Measurements from ENCODE around the gene FRMPD1. TPM values are rescaled to one million over a fixed set of nuclear protein-coding genes. Genes with fewer than 3 reads are reported as not detected.

The FRMPD1 gene, protein sequence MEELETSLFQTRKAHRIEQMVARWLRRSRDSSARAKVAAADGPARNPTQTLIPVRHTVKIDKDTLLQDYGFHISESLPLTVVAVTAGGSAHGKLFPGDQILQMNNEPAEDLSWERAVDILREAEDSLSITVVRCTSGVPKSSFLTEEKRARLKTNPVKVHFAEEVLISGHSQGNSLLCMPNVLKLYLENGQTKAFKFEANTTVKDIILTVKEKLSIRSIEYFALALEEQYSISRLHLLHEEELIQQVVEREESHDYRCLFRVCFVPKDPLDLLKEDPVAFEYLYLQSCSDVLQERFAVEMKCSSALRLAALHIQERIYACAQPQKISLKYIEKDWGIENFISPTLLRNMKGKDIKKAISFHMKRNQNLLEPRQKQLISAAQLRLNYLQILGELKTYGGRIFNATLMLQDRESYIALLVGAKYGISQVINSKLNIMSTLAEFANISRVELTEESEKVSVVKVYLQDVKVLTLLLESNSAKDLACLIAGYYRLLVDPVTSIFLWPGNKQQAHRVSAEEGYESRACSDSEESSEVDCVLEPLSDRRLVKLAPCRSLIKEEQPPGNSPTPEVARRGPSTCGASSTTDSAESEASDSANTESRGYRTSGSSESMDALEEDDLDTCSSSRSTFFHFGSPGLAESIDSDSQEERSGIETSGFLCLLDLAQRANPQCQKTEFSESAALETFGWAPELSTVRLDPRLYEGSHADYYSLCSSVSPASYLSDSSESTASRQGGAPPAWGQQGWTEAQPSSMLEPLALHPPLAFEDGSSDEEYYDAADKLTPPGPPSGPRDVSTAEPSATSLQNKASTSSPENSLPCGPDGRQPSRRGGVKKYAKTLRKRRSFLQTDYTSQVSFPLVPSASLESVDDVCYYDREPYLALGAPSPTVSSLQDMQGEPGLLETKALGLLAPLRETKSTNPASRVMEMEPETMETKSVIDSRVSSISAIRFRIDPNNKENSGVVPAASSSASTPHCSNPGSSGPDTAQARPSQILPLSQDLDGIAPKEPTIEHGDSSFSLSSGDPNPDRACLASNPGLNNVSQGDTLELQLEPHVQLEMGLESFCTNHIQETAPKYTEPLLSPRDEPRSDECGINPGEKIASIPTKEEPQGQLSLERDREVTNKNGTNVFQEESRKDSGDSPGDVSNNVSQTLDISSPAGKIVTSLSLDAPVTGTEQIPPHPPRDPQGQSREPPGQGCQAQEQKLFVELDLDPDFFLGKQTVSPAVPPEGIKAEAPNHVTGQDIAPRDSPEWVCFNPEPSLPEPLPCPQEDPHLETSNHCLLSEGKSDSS (N-terminal part only)
- 0.03 to 0.05 TPM in 2 of 5 replicates, not detected in the others for total RNA-seq (2022; extraction: Qiagen RNA extraction; ENCODE audit: low read depth)

DNA sequence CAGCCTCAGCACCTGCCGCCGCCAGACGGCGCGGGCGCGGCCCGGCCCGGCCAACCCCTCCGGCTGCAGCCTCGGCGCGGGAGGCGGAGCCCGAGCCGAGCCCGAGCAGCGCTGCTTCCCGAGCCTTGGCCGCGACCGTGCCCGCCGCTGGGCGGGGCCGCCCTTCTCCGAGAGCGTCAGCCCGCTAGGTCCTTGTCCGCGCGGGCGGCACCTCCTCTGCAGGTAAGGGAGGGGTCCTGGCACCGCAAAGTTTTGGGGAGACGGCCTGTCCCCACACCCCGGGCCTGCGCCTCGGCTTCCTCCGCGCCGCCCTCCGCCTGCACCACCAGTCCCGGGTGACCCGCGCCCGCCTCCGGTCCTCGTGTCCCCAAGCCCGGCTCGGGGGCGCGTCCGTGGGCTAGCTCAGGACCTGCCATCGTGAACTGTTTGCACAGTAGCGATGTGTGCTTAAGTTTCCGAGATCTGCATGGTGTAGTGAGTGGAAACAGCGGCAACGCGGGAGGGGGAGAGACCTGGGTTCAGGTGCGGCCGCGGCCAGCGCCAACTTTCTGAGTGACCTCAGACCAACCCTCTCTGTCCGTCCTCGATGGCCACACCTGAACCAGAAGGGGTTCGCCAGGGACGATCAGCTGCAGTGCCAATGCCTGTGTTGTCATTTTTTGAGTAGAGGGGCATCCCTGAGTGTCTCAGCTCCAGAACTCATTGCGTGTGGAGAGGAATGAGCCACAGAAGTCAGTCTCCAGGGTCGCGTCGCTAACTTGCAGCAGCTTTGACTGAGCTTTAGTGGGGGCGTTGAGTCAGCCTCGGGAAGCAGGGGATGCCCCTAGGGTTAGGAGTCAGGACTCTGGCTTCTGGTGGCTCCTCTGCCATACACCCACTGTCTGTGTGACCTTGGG is at the start of gene FRMPD1:
TSS of gene FRMPD1 (plus strand) at position 82 of the 896 bp plus-strand sequence. CDS start 41,688 bp downstream, outside the sequence.

DNA sequence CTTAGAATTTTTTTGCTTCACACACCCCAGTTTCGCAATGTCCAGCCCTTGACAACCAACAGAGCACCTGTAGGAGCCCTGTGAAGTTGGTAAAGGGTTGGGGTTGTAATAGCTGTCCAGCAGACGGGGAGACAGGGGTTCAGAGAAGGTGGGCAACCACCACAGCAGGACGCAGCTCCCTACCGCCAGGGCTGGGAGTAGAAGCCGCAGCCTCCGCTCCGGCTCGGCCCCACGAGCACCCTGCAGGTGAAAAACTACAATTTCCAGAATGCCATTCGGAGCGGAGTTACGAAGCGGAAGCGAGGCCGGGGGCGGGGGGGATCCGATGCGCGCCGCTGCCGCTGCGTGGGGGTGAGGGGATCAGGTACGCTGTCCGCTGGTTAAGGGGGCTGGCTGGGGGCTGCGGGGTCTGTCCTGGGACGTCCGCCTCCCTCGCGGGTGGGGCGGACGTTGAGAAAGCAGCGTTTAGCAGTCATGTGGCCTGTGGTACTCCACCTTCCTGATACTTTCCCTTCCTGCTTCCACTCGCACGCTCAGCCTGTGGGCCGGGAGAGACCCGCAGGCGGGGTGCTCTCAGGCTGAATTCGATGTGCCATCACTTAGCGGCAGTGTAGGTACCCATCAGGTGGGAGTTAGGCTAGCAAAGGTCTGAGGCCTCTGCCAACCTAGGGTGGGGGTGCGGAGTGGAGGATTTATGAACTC is 102.9 kb downstream of the FRMPD1 start, which contains the start of gene TRMT10B:
TSS of gene TRMT10B (plus strand) at position 317 of the 702 bp plus-strand sequence. CDS start 8,127 bp downstream, outside the sequence.

DNA sequence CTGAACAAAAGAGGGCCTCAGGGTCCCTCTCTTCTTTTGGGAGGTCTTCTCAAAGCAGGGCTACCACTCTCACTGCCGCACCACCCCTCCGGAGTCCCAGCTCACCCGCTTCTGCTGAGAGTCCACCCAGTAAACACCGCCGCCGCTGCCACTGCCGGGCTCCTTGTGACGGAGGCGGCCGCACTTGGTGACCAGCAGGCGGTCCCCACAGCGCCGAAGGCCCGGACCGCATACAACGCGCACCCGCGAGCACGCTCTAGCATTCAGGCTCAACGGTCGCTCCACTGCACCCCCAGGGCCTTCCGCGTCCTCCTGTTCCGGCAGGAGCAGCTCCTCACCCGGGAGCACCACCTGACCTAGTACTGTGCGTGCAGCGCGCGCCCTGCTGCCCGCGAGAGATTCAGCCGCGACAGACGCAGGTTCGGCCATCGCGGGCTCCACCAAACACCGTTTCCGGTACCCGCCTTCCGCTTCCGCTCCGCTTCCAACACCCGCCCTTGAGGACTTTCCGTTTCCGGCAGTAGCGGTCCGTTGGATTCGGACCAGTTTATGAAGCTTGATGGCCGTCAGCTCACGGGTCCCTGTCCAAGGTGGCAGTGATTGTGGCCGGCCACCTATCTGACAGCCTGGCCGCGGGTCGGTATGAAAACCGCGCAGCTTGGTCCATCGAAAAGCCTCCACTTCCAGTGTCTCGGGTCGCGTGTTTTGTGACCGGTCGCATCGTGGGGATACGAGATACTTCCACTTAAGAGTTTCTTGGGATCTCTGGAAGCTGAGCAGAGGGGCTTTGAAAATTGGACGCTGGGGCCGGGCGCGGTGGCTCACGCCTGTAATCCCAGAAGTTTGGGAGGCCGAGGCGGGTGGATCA is 134.1 kb downstream of the FRMPD1 start, which contains the start of gene EXOSC3:
TSS of gene EXOSC3 (minus strand) at position 449 of the 868 bp plus-strand sequence. CDS start at position 429, 20 bp downstream.

Other genes with a start within 250 kb of the FRMPD1 start
- 140 to 171 TPM (median 163 TPM) in 5 replicates for gene GRHPR, start 228.3 kb upstream of the FRMPD1 start, total RNA-seq (2022; extraction: Qiagen RNA extraction; ENCODE audit: low read depth)
- gene ZBTB5, start 185.5 kb upstream of the FRMPD1 start, total RNA-seq (2022; extraction: Qiagen RNA extraction; ENCODE audit: low read depth) = 6.7 to 9.0 TPM (median 8.2 TPM) in 5 replicates
- 39.8 to 46.5 TPM (median 40.9 TPM) in 5 replicates for gene POLR1E, start 165.0 kb upstream of the FRMPD1 start, total RNA-seq (2022; extraction: Qiagen RNA extraction; ENCODE audit: low read depth)
- gene FBXO10, start 74.6 kb upstream of the FRMPD1 start, total RNA-seq (2022; extraction: Qiagen RNA extraction; ENCODE audit: low read depth) = 6.5 to 8.4 TPM (median 7.1 TPM) in 5 replicates
- gene TOMM5, start 58.4 kb upstream of the FRMPD1 start, total RNA-seq (2022; extraction: Qiagen RNA extraction; ENCODE audit: low read depth) = 282 to 354 TPM (median 324 TPM) in 5 replicates
- 4.8 to 6.3 TPM (median 5.6 TPM) in 5 replicates for gene TRMT10B, start 102.9 kb downstream of the FRMPD1 start, total RNA-seq (2022; extraction: Qiagen RNA extraction; ENCODE audit: low read depth)
- gene EXOSC3, start 134.1 kb downstream of the FRMPD1 start, total RNA-seq (2022; extraction: Qiagen RNA extraction; ENCODE audit: low read depth) = 73.4 to 93.7 TPM (median 85.5 TPM) in 5 replicates
- gene DCAF10, start 149.8 kb downstream of the FRMPD1 start, total RNA-seq (2022; extraction: Qiagen RNA extraction; ENCODE audit: low read depth) = 10.8 to 14.2 TPM (median 11.7 TPM) in 5 replicates

Data from A549 treated with RU486 at 1 μM for 4 hours (cell line).